GM23338 (cell line): ENCODE results near the gene LDHD. TPM values are rescaled to one million over a fixed set of nuclear protein-coding genes. Genes with fewer than 3 reads are reported as not detected.

Source experiments
- ATAC-seq: fragments of 200-7000 bp; cut with Tn5 transposase; 3 replicates; pipeline ENCODE4 v1.9.1; 2020
- DNase-seq: peaks from one replicate; pipeline ENCODE4 v3.0.0-alpha.2; 2015; ENCODE audit warnings: low spot score
- H2AFZ ChIP-seq: fragments of 200-600 bp; sonication (generic); 2 replicates; pipeline ENCODE4 v1.8.0; 2016; ENCODE audit warnings: antibody characterized with exemption, mild to moderate bottlenecking, moderate library complexity
- H3F3A ChIP-seq: fragments of 200-600 bp; sonication (generic); replicated peaks from 2 replicates; pipeline ENCODE4 v1.8.0; 2017; ENCODE audit warnings: antibody characterized with exemption, mixed run types, low read depth
- H3K27ac ChIP-seq: fragments of 200-600 bp; sonication (generic); 2 replicates; pipeline ENCODE4 v1.6.1; 2016; ENCODE audit warnings: low read depth
- H3K27me3 ChIP-seq: fragments of 200-600 bp; sonication (generic); 2 replicates; pipeline ENCODE4 v1.8.0; 2016; ENCODE audit warnings: mild to moderate bottlenecking, mixed run types, moderate library complexity; ENCODE audit not compliant: insufficient read depth
- H3K36me3 ChIP-seq: fragments of 200-600 bp; sonication (generic); 2 replicates; pipeline ENCODE4 v1.8.0; 2016; ENCODE audit warnings: mild to moderate bottlenecking; ENCODE audit not compliant: insufficient read depth
- H3K4me1 ChIP-seq: fragments of 200-600 bp; sonication (generic); 2 replicates; pipeline ENCODE4 v1.8.0; 2016; ENCODE audit warnings: mild to moderate bottlenecking, moderate library complexity; ENCODE audit not compliant: insufficient read depth
- H3K4me2 ChIP-seq: fragments of 200-600 bp; sonication (generic); 2 replicates; pipeline ENCODE4 v1.7.1; 2017; ENCODE audit warnings: mixed run types
- H3K4me3 ChIP-seq: fragments of 200-600 bp; sonication (generic); 2 replicates; pipeline ENCODE4 v1.6.1; 2016; ENCODE audit warnings: mixed run types
- H3K79me2 ChIP-seq: fragments of 200-600 bp; sonication (generic); replicated peaks from 2 replicates; pipeline ENCODE4 v1.8.0; 2017; ENCODE audit warnings: mild to moderate bottlenecking; ENCODE audit not compliant: insufficient read depth
- H3K9me2 ChIP-seq: fragments of 200-600 bp; sonication (generic); 2 replicates; pipeline ENCODE4 v1.8.0; 2017; ENCODE audit not compliant: insufficient read depth
- H4K20me1 ChIP-seq: fragments of 200-600 bp; sonication (generic); replicated peaks from 2 replicates; pipeline ENCODE4 v1.8.0; 2017; ENCODE audit warnings: mild to moderate bottlenecking; ENCODE audit not compliant: insufficient read depth
- H3K27ac Mint-ChIP-seq: 2 replicates; pipeline ENCODE4 v1.8.0; 2020; ENCODE audit warnings: inconsistent platforms, mild to moderate bottlenecking, moderate library complexity, mixed read lengths
- H3K27me3 Mint-ChIP-seq: 3 replicates; pipeline ENCODE4 v1.8.0; 2022; ENCODE audit warnings: low read depth, mild to moderate bottlenecking, moderate library complexity, mixed read lengths, inconsistent platforms; ENCODE audit not compliant: insufficient read depth, poor library complexity
- H3K36me3 Mint-ChIP-seq: 3 replicates; pipeline ENCODE4 v1.8.0; 2021; ENCODE audit warnings: low read depth, mild to moderate bottlenecking, inconsistent platforms, moderate library complexity, mixed read lengths
- H3K4me1 Mint-ChIP-seq: 3 replicates; pipeline ENCODE4 v1.8.0; 2020; ENCODE audit warnings: mild to moderate bottlenecking, inconsistent platforms, mixed read lengths
- H3K4me3 Mint-ChIP-seq: 3 replicates; pipeline ENCODE4 v1.8.0; 2021; ENCODE audit warnings: moderate library complexity, mild to moderate bottlenecking, inconsistent platforms, mixed read lengths
- H3K9me3 Mint-ChIP-seq: 3 replicates; pipeline ENCODE4 v1.8.0; 2020; ENCODE audit warnings: moderate library complexity, mild to moderate bottlenecking, inconsistent platforms, mixed read lengths
- CREB1 ChIP-seq: fragments of 250-450 bp; sonication (Bioruptor Pico); IDR thresholded peaks from 2 replicates; pipeline ENCODE4 v1.5.0; 2020; ENCODE audit warnings: low read depth, mild to moderate bottlenecking, moderate library complexity
- EZH2 ChIP-seq: fragments of 200-600 bp; sonication (generic); IDR thresholded peaks from one replicate; pipeline ENCODE4 v1.8.0; 2017; ENCODE audit warnings: antibody characterized with exemption, mild to moderate bottlenecking, low read depth; ENCODE audit not compliant: unreplicated experiment
- EZH2phosphoT487 ChIP-seq: fragments of 200-600 bp; sonication (generic); IDR thresholded peaks from one replicate; pipeline ENCODE4 v1.8.1; 2018; ENCODE audit warnings: antibody characterized with exemption; ENCODE audit not compliant: unreplicated experiment
- JUNB ChIP-seq: IDR thresholded peaks from one replicate; pipeline ENCODE4 v1.6.1; 2016; ENCODE audit warnings: antibody characterized with exemption; ENCODE audit not compliant: unreplicated experiment
- NANOG ChIP-seq: IDR thresholded peaks from 2 replicates; pipeline ENCODE4 v1.6.1; 2016; ENCODE audit warnings: antibody characterized with exemption, borderline replicate concordance
- POLR2AphosphoS5 ChIP-seq: IDR thresholded peaks from 2 replicates; pipeline ENCODE4 v1.6.1; 2016; ENCODE audit warnings: antibody characterized with exemption, low read depth
- STAT1 ChIP-seq: IDR thresholded peaks from one replicate; pipeline ENCODE4 v1.6.1; 2016; ENCODE audit warnings: antibody characterized with exemption; ENCODE audit not compliant: unreplicated experiment
- ZNF114 ChIP-seq: fragments of 250-450 bp; sonication (Bioruptor Pico); IDR thresholded peaks from 2 replicates; pipeline ENCODE4 v1.5.0; 2020; ENCODE audit warnings: mild to moderate bottlenecking, moderate library complexity
- ZNF331 ChIP-seq: fragments of 250-450 bp; sonication (Bioruptor Pico); IDR thresholded peaks from 2 replicates; pipeline ENCODE4 v1.5.0; 2020; ENCODE audit warnings: low read depth, mild to moderate bottlenecking, moderate library complexity
- polyA plus RNA-seq: library from polyadenylated mRNA; unstranded; fragments of >200 nt; fragmentation: Nextera tagmentation; extraction: Ambion mirVana; gene quantifications from 2 replicates; pipeline ENCODE4 v1.2.1, GENCODE V29; 2016
- total RNA-seq: library from RNA; depleted of rRNA; stranded (reverse); fragments of >200 nt; shearing (Covaris generic); gene quantifications from 2 replicates; pipeline ENCODE4 v1.2.3, GENCODE V29; 2014
- TF ChIP-seq, protein P1 (sequence below): fragments of 250-450 bp; sonication (Bioruptor Pico); IDR thresholded peaks from 2 replicates; pipeline ENCODE4 v1.5.0; 2020; ENCODE audit warnings: mild to moderate bottlenecking, moderate library complexity
- TF ChIP-seq, protein P2 (sequence below): IDR thresholded peaks from one replicate; pipeline ENCODE4 v1.6.1; 2018; ENCODE audit warnings: antibody characterized with exemption; ENCODE audit not compliant: unreplicated experiment
- TF ChIP-seq, protein P3 (sequence below): IDR thresholded peaks from 2 replicates; pipeline ENCODE4 v1.6.1; 2016; ENCODE audit warnings: antibody characterized with exemption
- TF ChIP-seq, protein P4 (sequence below), 2 experiments: fragments of 200-600 bp in 1 of 2; sonication (generic) in 1 of 2; conservative IDR thresholded peaks; 2 replicates each; pipeline versions ENCODE4 v1.5.1 to v1.6.1; 2016 to 2017; ENCODE audit warnings: antibody characterized with exemption in 2 of 2, low read depth in 2 of 2, mild to moderate bottlenecking in 2 of 2, moderate library complexity in 1 of 2

Gene LDHD
- total and polyA plus RNA-seq, 2 experiments from 2014 or later, result 5.0 to 7.7 TPM

DNA sequence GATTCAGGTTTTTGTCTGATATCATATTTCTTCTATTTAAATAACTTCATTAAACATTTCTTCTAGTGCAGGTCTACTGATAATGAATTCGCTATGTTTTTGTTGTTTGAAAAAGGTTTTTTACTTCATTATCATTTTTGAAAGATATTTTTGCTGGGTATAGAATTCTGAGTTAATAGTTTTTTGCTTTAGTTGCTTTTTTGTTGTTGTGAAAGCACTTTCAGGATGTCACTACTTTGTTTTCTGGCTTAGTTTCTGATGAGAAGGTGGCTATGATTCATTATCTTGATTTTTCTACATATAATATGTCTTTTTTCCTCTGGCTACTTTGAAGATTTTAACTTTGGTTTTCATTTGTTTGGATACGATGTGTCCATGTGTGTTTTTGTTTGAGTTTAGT is 35.2 kb upstream of the LDHD start:
- Histone ChIP-seq H3K9me2 (no peaks in the 10 kb centered on the region), H3K36me3 (peaks cover 9% of the 10 kb centered on the region; the same call in 1 of the 2 replicates), H3K79me2 (peaks cover 54% of the 10 kb centered on the region), H3F3A (0 out of 2 replicates have a peak, but pooled peaks cover 3% of the 10 kb centered on the region), H3K4me2 (no peak overlapping the region), H3K4me3 (no peak overlapping the region), H3K27ac (no peak overlapping the region), H3K27me3 (no peaks in the 10 kb centered on the region), H3K4me1 (no peaks in the 10 kb centered on the region), H2AFZ (no peak overlapping the region), H4K20me1 (peaks cover 8% of the 10 kb centered on the region)
- H3K27me3 Mint-ChIP-seq, result peaks cover 12% of the 10 kb centered on the region
- H3K4me3 Mint-ChIP-seq, result no peak overlapping the region
- H3K4me1 Mint-ChIP-seq, result no peaks in the 10 kb centered on the region
- H3K9me3 Mint-ChIP-seq, result peaks cover 33% of the 10 kb centered on the region
- TF ChIP-seq EZH2phosphoT487 (no peak), NANOG (no peak), ZNF114 (CRISPR knock-in tag) (no peak), EZH2 (no peak), JUNB (no peak), ZNF331 (CRISPR knock-in tag) (no peak), CREB1 (CRISPR knock-in tag) (no peak), STAT1 (no peak), POLR2AphosphoS5 (no peak)
- TF ChIP-seq, protein P1, sequence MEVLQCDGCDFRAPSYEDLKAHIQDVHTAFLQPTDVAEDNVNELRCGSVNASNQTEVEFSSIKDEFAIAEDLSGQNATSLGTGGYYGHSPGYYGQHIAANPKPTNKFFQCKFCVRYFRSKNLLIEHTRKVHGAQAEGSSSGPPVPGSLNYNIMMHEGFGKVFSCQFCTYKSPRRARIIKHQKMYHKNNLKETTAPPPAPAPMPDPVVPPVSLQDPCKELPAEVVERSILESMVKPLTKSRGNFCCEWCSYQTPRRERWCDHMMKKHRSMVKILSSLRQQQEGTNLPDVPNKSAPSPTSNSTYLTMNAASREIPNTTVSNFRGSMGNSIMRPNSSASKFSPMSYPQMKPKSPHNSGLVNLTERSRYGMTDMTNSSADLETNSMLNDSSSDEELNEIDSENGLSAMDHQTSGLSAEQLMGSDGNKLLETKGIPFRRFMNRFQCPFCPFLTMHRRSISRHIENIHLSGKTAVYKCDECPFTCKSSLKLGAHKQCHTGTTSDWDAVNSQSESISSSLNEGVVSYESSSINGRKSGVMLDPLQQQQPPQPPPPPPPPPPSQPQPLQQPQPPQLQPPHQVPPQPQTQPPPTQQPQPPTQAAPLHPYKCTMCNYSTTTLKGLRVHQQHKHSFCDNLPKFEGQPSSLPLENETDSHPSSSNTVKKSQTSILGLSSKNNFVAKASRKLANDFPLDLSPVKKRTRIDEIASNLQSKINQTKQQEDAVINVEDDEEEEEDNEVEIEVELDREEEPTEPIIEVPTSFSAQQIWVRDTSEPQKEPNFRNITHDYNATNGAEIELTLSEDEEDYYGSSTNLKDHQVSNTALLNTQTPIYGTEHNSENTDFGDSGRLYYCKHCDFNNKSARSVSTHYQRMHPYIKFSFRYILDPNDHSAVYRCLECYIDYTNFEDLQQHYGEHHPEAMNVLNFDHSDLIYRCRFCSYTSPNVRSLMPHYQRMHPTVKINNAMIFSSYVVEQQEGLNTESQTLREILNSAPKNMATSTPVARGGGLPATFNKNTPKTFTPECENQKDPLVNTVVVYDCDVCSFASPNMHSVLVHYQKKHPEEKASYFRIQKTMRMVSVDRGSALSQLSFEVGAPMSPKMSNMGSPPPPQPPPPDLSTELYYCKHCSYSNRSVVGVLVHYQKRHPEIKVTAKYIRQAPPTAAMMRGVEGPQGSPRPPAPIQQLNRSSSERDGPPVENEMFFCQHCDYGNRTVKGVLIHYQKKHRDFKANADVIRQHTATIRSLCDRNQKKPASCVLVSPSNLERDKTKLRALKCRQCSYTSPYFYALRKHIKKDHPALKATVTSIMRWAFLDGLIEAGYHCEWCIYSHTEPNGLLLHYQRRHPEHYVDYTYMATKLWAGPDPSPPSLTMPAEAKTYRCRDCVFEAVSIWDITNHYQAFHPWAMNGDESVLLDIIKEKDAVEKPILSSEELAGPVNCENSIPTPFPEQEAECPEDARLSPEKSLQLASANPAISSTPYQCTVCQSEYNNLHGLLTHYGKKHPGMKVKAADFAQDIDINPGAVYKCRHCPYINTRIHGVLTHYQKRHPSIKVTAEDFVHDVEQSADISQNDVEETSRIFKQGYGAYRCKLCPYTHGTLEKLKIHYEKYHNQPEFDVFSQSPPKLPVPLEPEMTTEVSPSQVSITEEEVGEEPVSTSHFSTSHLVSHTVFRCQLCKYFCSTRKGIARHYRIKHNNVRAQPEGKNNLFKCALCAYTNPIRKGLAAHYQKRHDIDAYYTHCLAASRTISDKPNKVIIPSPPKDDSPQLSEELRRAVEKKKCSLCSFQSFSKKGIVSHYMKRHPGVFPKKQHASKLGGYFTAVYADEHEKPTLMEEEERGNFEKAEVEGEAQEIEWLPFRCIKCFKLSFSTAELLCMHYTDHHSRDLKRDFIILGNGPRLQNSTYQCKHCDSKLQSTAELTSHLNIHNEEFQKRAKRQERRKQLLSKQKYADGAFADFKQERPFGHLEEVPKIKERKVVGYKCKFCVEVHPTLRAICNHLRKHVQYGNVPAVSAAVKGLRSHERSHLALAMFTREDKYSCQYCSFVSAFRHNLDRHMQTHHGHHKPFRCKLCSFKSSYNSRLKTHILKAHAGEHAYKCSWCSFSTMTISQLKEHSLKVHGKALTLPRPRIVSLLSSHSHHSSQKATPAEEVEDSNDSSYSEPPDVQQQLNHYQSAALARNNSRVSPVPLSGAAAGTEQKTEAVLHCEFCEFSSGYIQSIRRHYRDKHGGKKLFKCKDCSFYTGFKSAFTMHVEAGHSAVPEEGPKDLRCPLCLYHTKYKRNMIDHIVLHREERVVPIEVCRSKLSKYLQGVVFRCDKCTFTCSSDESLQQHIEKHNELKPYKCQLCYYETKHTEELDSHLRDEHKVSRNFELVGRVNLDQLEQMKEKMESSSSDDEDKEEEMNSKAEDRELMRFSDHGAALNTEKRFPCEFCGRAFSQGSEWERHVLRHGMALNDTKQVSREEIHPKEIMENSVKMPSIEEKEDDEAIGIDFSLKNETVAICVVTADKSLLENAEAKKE (CRISPR knock-in tag), result no peak
- TF ChIP-seq, protein P2, sequence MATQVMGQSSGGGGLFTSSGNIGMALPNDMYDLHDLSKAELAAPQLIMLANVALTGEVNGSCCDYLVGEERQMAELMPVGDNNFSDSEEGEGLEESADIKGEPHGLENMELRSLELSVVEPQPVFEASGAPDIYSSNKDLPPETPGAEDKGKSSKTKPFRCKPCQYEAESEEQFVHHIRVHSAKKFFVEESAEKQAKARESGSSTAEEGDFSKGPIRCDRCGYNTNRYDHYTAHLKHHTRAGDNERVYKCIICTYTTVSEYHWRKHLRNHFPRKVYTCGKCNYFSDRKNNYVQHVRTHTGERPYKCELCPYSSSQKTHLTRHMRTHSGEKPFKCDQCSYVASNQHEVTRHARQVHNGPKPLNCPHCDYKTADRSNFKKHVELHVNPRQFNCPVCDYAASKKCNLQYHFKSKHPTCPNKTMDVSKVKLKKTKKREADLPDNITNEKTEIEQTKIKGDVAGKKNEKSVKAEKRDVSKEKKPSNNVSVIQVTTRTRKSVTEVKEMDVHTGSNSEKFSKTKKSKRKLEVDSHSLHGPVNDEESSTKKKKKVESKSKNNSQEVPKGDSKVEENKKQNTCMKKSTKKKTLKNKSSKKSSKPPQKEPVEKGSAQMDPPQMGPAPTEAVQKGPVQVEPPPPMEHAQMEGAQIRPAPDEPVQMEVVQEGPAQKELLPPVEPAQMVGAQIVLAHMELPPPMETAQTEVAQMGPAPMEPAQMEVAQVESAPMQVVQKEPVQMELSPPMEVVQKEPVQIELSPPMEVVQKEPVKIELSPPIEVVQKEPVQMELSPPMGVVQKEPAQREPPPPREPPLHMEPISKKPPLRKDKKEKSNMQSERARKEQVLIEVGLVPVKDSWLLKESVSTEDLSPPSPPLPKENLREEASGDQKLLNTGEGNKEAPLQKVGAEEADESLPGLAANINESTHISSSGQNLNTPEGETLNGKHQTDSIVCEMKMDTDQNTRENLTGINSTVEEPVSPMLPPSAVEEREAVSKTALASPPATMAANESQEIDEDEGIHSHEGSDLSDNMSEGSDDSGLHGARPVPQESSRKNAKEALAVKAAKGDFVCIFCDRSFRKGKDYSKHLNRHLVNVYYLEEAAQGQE, result no peak
- TF ChIP-seq, protein P3, sequence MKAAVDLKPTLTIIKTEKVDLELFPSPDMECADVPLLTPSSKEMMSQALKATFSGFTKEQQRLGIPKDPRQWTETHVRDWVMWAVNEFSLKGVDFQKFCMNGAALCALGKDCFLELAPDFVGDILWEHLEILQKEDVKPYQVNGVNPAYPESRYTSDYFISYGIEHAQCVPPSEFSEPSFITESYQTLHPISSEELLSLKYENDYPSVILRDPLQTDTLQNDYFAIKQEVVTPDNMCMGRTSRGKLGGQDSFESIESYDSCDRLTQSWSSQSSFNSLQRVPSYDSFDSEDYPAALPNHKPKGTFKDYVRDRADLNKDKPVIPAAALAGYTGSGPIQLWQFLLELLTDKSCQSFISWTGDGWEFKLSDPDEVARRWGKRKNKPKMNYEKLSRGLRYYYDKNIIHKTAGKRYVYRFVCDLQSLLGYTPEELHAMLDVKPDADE, result no peak
- TF ChIP-seq, protein P4, sequence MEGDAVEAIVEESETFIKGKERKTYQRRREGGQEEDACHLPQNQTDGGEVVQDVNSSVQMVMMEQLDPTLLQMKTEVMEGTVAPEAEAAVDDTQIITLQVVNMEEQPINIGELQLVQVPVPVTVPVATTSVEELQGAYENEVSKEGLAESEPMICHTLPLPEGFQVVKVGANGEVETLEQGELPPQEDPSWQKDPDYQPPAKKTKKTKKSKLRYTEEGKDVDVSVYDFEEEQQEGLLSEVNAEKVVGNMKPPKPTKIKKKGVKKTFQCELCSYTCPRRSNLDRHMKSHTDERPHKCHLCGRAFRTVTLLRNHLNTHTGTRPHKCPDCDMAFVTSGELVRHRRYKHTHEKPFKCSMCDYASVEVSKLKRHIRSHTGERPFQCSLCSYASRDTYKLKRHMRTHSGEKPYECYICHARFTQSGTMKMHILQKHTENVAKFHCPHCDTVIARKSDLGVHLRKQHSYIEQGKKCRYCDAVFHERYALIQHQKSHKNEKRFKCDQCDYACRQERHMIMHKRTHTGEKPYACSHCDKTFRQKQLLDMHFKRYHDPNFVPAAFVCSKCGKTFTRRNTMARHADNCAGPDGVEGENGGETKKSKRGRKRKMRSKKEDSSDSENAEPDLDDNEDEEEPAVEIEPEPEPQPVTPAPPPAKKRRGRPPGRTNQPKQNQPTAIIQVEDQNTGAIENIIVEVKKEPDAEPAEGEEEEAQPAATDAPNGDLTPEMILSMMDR (conservative IDR thresholded peaks at IDR 0.05; ENCODE audit: low read depth in 2 of 2), result no peak
- ATAC-seq (no peak), DNase-seq (no peak)
- peaks cover 63% of the 10 kb centered on the region for H3K36me3 Mint-ChIP-seq
- no peak overlapping the region for H3K27ac Mint-ChIP-seq
